Measurements from ENCODE around the gene NOL12.

GRCh38 chr22:37643225-37643847, 42.8 kb upstream of the NOL12 start:
- TF ChIP-seq CTCF (IDR thresholded peaks at IDR 0.05) (peak; percentile 90 to 97 (median 91)), EP300 (IDR thresholded peaks at IDR 0.05) (no peak)

Data from esophagus muscularis mucosa (tissue), 3 donors.